HL-60 (cell line): ENCODE measurements around the gene GRIFIN.

Experiments
- GABPA ChIP-seq: IDR thresholded peaks from 2 replicates; pipeline ENCODE4 v1.6.1; 2012; ENCODE audit warnings: low read depth
- POLR2AphosphoS5 ChIP-seq: IDR thresholded peaks from 2 replicates; pipeline ENCODE4 v1.6.1; 2012; ENCODE audit warnings: low read depth
- REST ChIP-seq: IDR thresholded peaks from 2 replicates; pipeline ENCODE4 v1.6.1; 2012; ENCODE audit warnings: low read depth; ENCODE audit not compliant: insufficient replicate concordance
- TF ChIP-seq, protein P1 (sequence below): IDR thresholded peaks from one replicate; pipeline ENCODE4 v1.5.1; 2011; ENCODE audit warnings: low read length, control low read depth, inconsistent platforms; ENCODE audit not compliant: insufficient read depth

GRCh38 chr7:2476776-2477446, 713 bp upstream of the GRIFIN start:
- TF ChIP-seq GABPA: no peak
- no peak for TF ChIP-seq REST
- TF ChIP-seq, protein P1, sequence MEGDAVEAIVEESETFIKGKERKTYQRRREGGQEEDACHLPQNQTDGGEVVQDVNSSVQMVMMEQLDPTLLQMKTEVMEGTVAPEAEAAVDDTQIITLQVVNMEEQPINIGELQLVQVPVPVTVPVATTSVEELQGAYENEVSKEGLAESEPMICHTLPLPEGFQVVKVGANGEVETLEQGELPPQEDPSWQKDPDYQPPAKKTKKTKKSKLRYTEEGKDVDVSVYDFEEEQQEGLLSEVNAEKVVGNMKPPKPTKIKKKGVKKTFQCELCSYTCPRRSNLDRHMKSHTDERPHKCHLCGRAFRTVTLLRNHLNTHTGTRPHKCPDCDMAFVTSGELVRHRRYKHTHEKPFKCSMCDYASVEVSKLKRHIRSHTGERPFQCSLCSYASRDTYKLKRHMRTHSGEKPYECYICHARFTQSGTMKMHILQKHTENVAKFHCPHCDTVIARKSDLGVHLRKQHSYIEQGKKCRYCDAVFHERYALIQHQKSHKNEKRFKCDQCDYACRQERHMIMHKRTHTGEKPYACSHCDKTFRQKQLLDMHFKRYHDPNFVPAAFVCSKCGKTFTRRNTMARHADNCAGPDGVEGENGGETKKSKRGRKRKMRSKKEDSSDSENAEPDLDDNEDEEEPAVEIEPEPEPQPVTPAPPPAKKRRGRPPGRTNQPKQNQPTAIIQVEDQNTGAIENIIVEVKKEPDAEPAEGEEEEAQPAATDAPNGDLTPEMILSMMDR: no peak
- no peak for TF ChIP-seq POLR2AphosphoS5
